ENCODE measurements around the gene CDK14.

CDK14 gene

GRCh38 chr7:91067242-91067641 lies 471.1 kb downstream of the CDK14 start:
- no peak for TF ChIP-seq CTCF (conservative IDR thresholded peaks at IDR 0.05)

GRCh38 chr7:91068136-91068795 lies 472.1 kb downstream of the CDK14 start:
- H3K27ac ChIP-seq, result no peak overlapping the region
- no peak for TF ChIP-seq CTCF (conservative IDR thresholded peaks at IDR 0.05)

More at GRCh38 chr7:91067242-91067641, 471.1 kb downstream of the CDK14 start:
- H3K27ac ChIP-seq, result peak overlapping the region; percentile 7; the same call in 1 of the 2 replicates

GRCh38 chr7:91069146-91069545 lies 473.0 kb downstream of the CDK14 start:
- no peak for TF ChIP-seq CTCF (conservative IDR thresholded peaks at IDR 0.05)
- H3K27ac ChIP-seq, result no peak overlapping the region

GRCh38 chr7:91079487-91079886 lies 483.4 kb downstream of the CDK14 start:
- TF ChIP-seq CTCF (conservative IDR thresholded peaks at IDR 0.05), result no peak
- H3K27ac ChIP-seq, result no peak overlapping the region

- no peak overlapping the region for H3K27ac ChIP-seq
- TF ChIP-seq CTCF (conservative IDR thresholded peaks at IDR 0.05), result no peak
Observed at GRCh38 chr7:91080351-91080750, 484.2 kb downstream of the CDK14 start.

- no peak overlapping the region for H3K27ac ChIP-seq
- no peak for TF ChIP-seq CTCF (conservative IDR thresholded peaks at IDR 0.05)
Observed at GRCh38 chr7:91082038-91082437, 485.9 kb downstream of the CDK14 start.

- TF ChIP-seq CTCF (conservative IDR thresholded peaks at IDR 0.05), result peak; percentile 87
- peak overlapping the region; percentile 42 for H3K27ac ChIP-seq
Observed at GRCh38 chr7:91082852-91083495, 486.9 kb downstream of the CDK14 start.
